ENCODE measurements around the gene TCEA2. TPM values are rescaled to one million over a fixed set of nuclear protein-coding genes. Genes with fewer than 3 reads are reported as not detected.

Gene TCEA2
- total RNA-seq, 1 experiment from 2014 or later: 48.3 TPM

- Mint-ChIP-seq H3K4me1 (ENCODE audit: low read depth, unreplicated experiment) (no peaks in the 10 kb centered on the region), H3K27me3 (ENCODE audit: insufficient read depth, unreplicated experiment) (peaks cover 3% of the 10 kb centered on the region), H3K4me3 (ENCODE audit: unreplicated experiment) (peak overlapping the region; percentile 10), H3K9me3 (ENCODE audit: unreplicated experiment) (no peaks in the 10 kb centered on the region), H3K36me3 (ENCODE audit: insufficient read depth, unreplicated experiment) (peaks cover 37% of the 10 kb centered on the region), H3K27ac (ENCODE audit: unreplicated experiment) (no peak overlapping the region)
- H3K36me3 ChIP-seq (ENCODE audit: control insufficient read depth, insufficient read depth, low read length): no peaks in the 10 kb centered on the region
- no peaks in the 10 kb centered on the region for H3K9me3 ChIP-seq
- H3K4me3 ChIP-seq (ENCODE audit: low read depth, low read length): no peak overlapping the region
- intact Hi-C loops (cut with micrococcal nuclease; ENCODE audit: unreplicated experiment): no loop called here
- TF ChIP-seq CTCF (IDR thresholded peaks at IDR 0.05; ENCODE audit: insufficient read depth in 1 of 2, low read depth in 1 of 2, low read length in 1 of 2, severe bottlenecking in 1 of 2, unreplicated experiment in 1 of 2): no peak
- no peak for DNase-seq
- CTCF ChIA-PET: interaction anchor here (0.5 to 6.2 kb wide), 10 partner anchors 12 to 502 kb away, joined by 4 to 139 read pairs (median 31); partner anchors contain the start of genes LKAAEAR1, PRPF6, PTK6 and SAMD10
- no TSS peak for BruUV-seq (replicated peaks)
- H3K4me1 ChIP-seq: peaks cover 26% of the 10 kb centered on the region
- POLR2A ChIA-PET: no interaction called here
- no peaks in the 10 kb centered on the region for H3K27me3 ChIP-seq (replicated peaks; ENCODE audit: control insufficient read depth, insufficient read depth, low read length)
Measured at GRCh38 chr20:64040231-64041039, 22.6 kb upstream of the TCEA2 start.

GRCh38 chr20:64041040-64041780 is 21.8 kb upstream of the TCEA2 start:
- H3K4me1 ChIP-seq: peaks cover 22% of the 10 kb centered on the region
- no peaks in the 10 kb centered on the region for H3K4me1 Mint-ChIP-seq (ENCODE audit: low read depth, unreplicated experiment)
- peaks cover 29% of the 10 kb centered on the region for H3K36me3 Mint-ChIP-seq (ENCODE audit: insufficient read depth, unreplicated experiment)
- no peak for TF ChIP-seq CTCF (IDR thresholded peaks at IDR 0.05; ENCODE audit: insufficient read depth in 1 of 2, low read depth in 1 of 2, low read length in 1 of 2, severe bottlenecking in 1 of 2, unreplicated experiment in 1 of 2)
- no TSS peak for BruUV-seq (replicated peaks)
- H3K4me3 Mint-ChIP-seq (ENCODE audit: unreplicated experiment): peak overlapping the region; percentile 10
- DNase-seq: peak in 1 of 2 experiments; percentile 54
- ChIA-PET CTCF (interaction anchor here (4.4 to 6.2 kb wide), 3 partner anchors 19 to 80 kb away, joined by 51 to 139 read pairs (median 101); partner anchors contain the start of genes PRPF6, SAMD10 and TCEA2), POLR2A (no interaction called here)
- no peaks in the 10 kb centered on the region for H3K9me3 ChIP-seq
- no peak overlapping the region for H3K27ac Mint-ChIP-seq (ENCODE audit: unreplicated experiment)
- no peaks in the 10 kb centered on the region for H3K36me3 ChIP-seq (ENCODE audit: control insufficient read depth, insufficient read depth, low read length)
- H3K4me3 ChIP-seq (ENCODE audit: low read depth, low read length): no peak overlapping the region
- peaks cover 8% of the 10 kb centered on the region for H3K27me3 Mint-ChIP-seq (ENCODE audit: insufficient read depth, unreplicated experiment)
- H3K9me3 Mint-ChIP-seq (ENCODE audit: unreplicated experiment): no peaks in the 10 kb centered on the region
- intact Hi-C loops (cut with micrococcal nuclease; ENCODE audit: unreplicated experiment): no loop called here
- H3K27me3 ChIP-seq (replicated peaks; ENCODE audit: control insufficient read depth, insufficient read depth, low read length): no peaks in the 10 kb centered on the region

GRCh38 chr20:64041781-64042053 is 21.3 kb upstream of the TCEA2 start:
- no peaks in the 10 kb centered on the region for H3K27me3 ChIP-seq (replicated peaks; ENCODE audit: control insufficient read depth, insufficient read depth, low read length)
- DNase-seq: no peak
- H3K4me1 ChIP-seq: peaks cover 17% of the 10 kb centered on the region
- CTCF ChIA-PET: interaction anchor here (4.6 kb wide), 1 partner anchor 60 kb away, joined by 139 read pairs; the partner anchor contains the start of genes PRPF6 and SAMD10
- no peak overlapping the region for H3K27ac Mint-ChIP-seq (ENCODE audit: unreplicated experiment)
- intact Hi-C loops (cut with micrococcal nuclease; ENCODE audit: unreplicated experiment): no loop called here
- H3K4me3 Mint-ChIP-seq (ENCODE audit: unreplicated experiment): no peak overlapping the region
- no peaks in the 10 kb centered on the region for H3K9me3 ChIP-seq
- TF ChIP-seq CTCF (IDR thresholded peaks at IDR 0.05; ENCODE audit: insufficient read depth in 1 of 2, low read depth in 1 of 2, low read length in 1 of 2, severe bottlenecking in 1 of 2, unreplicated experiment in 1 of 2): no peak
- H3K4me3 ChIP-seq (ENCODE audit: low read depth, low read length): no peak overlapping the region
- POLR2A ChIA-PET: no interaction called here
- H3K36me3 ChIP-seq (ENCODE audit: control insufficient read depth, insufficient read depth, low read length): no peaks in the 10 kb centered on the region
- no peaks in the 10 kb centered on the region for H3K9me3 Mint-ChIP-seq (ENCODE audit: unreplicated experiment)
- BruUV-seq (replicated peaks): no TSS peak
- H3K4me1 Mint-ChIP-seq (ENCODE audit: low read depth, unreplicated experiment): no peaks in the 10 kb centered on the region
- peaks cover 24% of the 10 kb centered on the region for H3K36me3 Mint-ChIP-seq (ENCODE audit: insufficient read depth, unreplicated experiment)
- peaks cover 13% of the 10 kb centered on the region for H3K27me3 Mint-ChIP-seq (ENCODE audit: insufficient read depth, unreplicated experiment)
